Fibroblast of villous mesenchyme (primary cell): Measurements from ENCODE around the gene CTBP1. TPM values are rescaled to one million over a fixed set of nuclear protein-coding genes. Genes with fewer than 3 reads are reported as not detected.
A peak's percentile ranks its signal among the peaks of the same experiment; 100 is the strongest.

Experiments used
- DNase-seq: peaks from one replicate; pipeline ENCODE4 v3.0.0-alpha.2; 2010; ENCODE audit warnings: low read depth
- H3K4me3 ChIP-seq: 2 replicates; pipeline ENCODE4 v1.5.1; 2011; ENCODE audit warnings: low read depth, mild to moderate bottlenecking, low read length
- CTCF ChIP-seq: IDR thresholded peaks from 2 replicates; pipeline ENCODE4 v1.5.1; 2012; ENCODE audit warnings: low read depth, mild to moderate bottlenecking, low read length; ENCODE audit not compliant: insufficient read depth
- total RNA-seq: library from RNA; depleted of rRNA; stranded (reverse); fragments of >200 nt; gene quantifications from 2 replicates; pipeline ENCODE4 v1.2.3, GENCODE V29; 2012

Gene CTBP1
- 235 and 314 TPM in 2 replicates for total RNA-seq

GRCh38 chr4:1248245-1249147 lies at the start of gene CTBP1:
CTBP1 (minus strand) TSS chr4:1249130; CDS start chr4:1241331, 7,799 bp downstream.
- H3K4me3 ChIP-seq, result peak within 1 kb of the TSS; percentile 75
- TF ChIP-seq CTCF, result no peak
- peak; percentile 77 for DNase-seq

DNA sequence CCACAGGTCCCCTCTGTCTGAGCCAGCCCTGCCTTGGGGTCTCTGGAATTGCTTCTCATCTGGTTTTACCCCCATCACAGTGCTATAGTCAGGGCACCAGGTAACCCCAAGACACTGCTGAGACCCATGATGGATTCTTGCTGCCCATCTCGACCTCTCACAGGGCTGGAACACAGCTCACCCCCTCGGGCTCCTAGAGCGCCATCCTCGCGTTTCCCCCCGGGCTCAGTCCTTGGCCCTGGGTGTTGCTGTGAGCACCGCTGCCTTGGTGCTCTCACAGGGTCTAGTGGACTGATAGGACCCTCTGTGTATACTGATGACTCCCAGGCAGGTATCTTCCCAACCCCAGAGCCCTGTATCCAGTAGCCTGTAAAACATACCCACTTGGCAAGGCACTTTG lies 49.5 kb upstream of the CTBP1 start:
- no peak overlapping the region for H3K4me3 ChIP-seq
- TF ChIP-seq CTCF, result no peak
- DNase-seq, result no peak

- no peak overlapping the region for H3K4me3 ChIP-seq
- no peak for DNase-seq
- no peak for TF ChIP-seq CTCF
Measured at GRCh38 chr4:1297456-1298325, 48.8 kb upstream of the CTBP1 start.

- TF ChIP-seq CTCF, result no peak
- no peak overlapping the region for H3K4me3 ChIP-seq
- no peak for DNase-seq
Measured at GRCh38 chr4:1297023-1297395, 48.1 kb upstream of the CTBP1 start.

- TF ChIP-seq CTCF, result no peak
- no peak for DNase-seq
- no peak overlapping the region for H3K4me3 ChIP-seq
Measured at GRCh38 chr4:1296324-1297022, 47.5 kb upstream of the CTBP1 start.

GRCh38 chr4:1295405-1296055 lies 46.6 kb upstream of the CTBP1 start:
- TF ChIP-seq CTCF, result no peak

More at GRCh38 chr4:1295405-1296055, 46.6 kb upstream of the CTBP1 start:
- no peak overlapping the region for H3K4me3 ChIP-seq
- DNase-seq, result no peak
